TTC549 (cell line): Measurements from ENCODE around the gene AIPL1.
A peak's percentile ranks its signal among the peaks of the same experiment; 100 is the strongest.

Experiments
- FAIRE-seq: peaks from 2 replicates; lab custom pipeline; 2012; peaks lifted over from hg19 to GRCh38; lab: Jason Lieb, UNC

AIPL1 gene

GRCh38 chr17:6448473-6448872 is 13.6 kb upstream of the AIPL1 start:
- no peak for FAIRE-seq

- no peak for FAIRE-seq
Observed at GRCh38 chr17:6446516-6447100, 11.7 kb upstream of the AIPL1 start.

GRCh38 chr17:6444571-6445335 is 9.8 kb upstream of the AIPL1 start:
- no peak for FAIRE-seq

- peak; percentile 72 for FAIRE-seq
Observed at GRCh38 chr17:6443692-6444570, 9.0 kb upstream of the AIPL1 start, which contains the start of gene PIMREG. TSS of gene PIMREG (plus strand) at chr17:6444455. CDS start at chr17:6445111, 656 bp downstream.

GRCh38 chr17:6442775-6443174 is 7.9 kb upstream of the AIPL1 start:
- FAIRE-seq, result no peak

GRCh38 chr17:6439951-6440350 is 5.0 kb upstream of the AIPL1 start:
- FAIRE-seq, result no peak

- FAIRE-seq, result no peak
Observed at GRCh38 chr17:6437956-6438355, 3.0 kb upstream of the AIPL1 start.

GRCh38 chr17:6437466-6437865 is 2.5 kb upstream of the AIPL1 start:
- FAIRE-seq, result no peak

GRCh38 chr17:6435968-6436367 is 1.0 kb upstream of the AIPL1 start:
- no peak for FAIRE-seq

GRCh38 chr17:6430769-6431168 is 4.2 kb downstream of the AIPL1 start:
- no peak for FAIRE-seq

GRCh38 chr17:6429266-6429665 is 5.7 kb downstream of the AIPL1 start:
- FAIRE-seq, result no peak

- no peak for FAIRE-seq
Observed at GRCh38 chr17:6428207-6428965, 6.5 kb downstream of the AIPL1 start.

GRCh38 chr17:6427279-6427781 is 7.6 kb downstream of the AIPL1 start:
- no peak for FAIRE-seq

- no peak for FAIRE-seq
Observed at GRCh38 chr17:6426356-6427101, 8.4 kb downstream of the AIPL1 start.

- FAIRE-seq, result no peak
Observed at GRCh38 chr17:6425407-6425806, 9.5 kb downstream of the AIPL1 start.

- FAIRE-seq, result no peak
Observed at GRCh38 chr17:6423931-6424330, 11.0 kb downstream of the AIPL1 start.

GRCh38 chr17:6422654-6423241 is 12.2 kb downstream of the AIPL1 start:
- no peak for FAIRE-seq

GRCh38 chr17:6421700-6422604 is 13.0 kb downstream of the AIPL1 start:
- FAIRE-seq, result peak; percentile 11

- no peak for FAIRE-seq
Observed at GRCh38 chr17:6420173-6420641, 14.7 kb downstream of the AIPL1 start.

- FAIRE-seq, result no peak
Observed at GRCh38 chr17:6415616-6416015, 19.3 kb downstream of the AIPL1 start.
